OCI-LY7 (cell line): ENCODE results near the gene VOPP1.

Experiments
- CTCF ChIP-seq: fragments of 200-600 bp; sonication (generic); conservative IDR thresholded peaks from 2 replicates; pipeline ENCODE4 v1.5.1; 2014; ENCODE audit warnings: mild to moderate bottlenecking, antibody characterized with exemption, low read length, moderate library complexity, mixed read lengths
- EZH2phosphoT487 ChIP-seq: fragments of 200-600 bp; sonication (generic); IDR thresholded peaks from 2 replicates; pipeline ENCODE4 v1.6.1; 2018; ENCODE audit warnings: low read depth, borderline replicate concordance, mild to moderate bottlenecking, mixed run types, antibody characterized with exemption, low read length, moderate library complexity, mixed read lengths

- TF ChIP-seq EZH2phosphoT487 (no peak), CTCF (no peak)
Measured at GRCh38 chr7:55595511-55595910, 23.2 kb upstream of the VOPP1 start.
